NT2/D1 (cell line): ENCODE measurements around the gene TRIM71.

Source experiments
- SUZ12 ChIP-seq: IDR thresholded peaks from 2 replicates; pipeline ENCODE4 v1.6.1; 2011; ENCODE audit not compliant: insufficient read length, insufficient read depth; ENCODE audit errors: extremely low read depth
- YY1 ChIP-seq: IDR thresholded peaks from 2 replicates; pipeline ENCODE4 v1.6.1; 2011; ENCODE audit not compliant: insufficient read length, insufficient read depth
- ZNF274 ChIP-seq: IDR thresholded peaks from 2 replicates; pipeline ENCODE4 v1.6.1; 2011; ENCODE audit warnings: mild to moderate bottlenecking, low read depth, low read length

- TF ChIP-seq YY1 (no peak), SUZ12 (no peak), ZNF274 (no peak)
Observed at GRCh38 chr3:32919920-32920319, 102.1 kb downstream of the TRIM71 start.
